Keratinocyte (primary cell): ENCODE data around the gene RAD9B.

ENCODE experiments used
- EZH2 ChIP-seq: IDR thresholded peaks from one replicate; pipeline ENCODE4 v1.6.1; 2012; ENCODE audit warnings: inconsistent platforms, mild to moderate bottlenecking, low read length, moderate library complexity
- TF ChIP-seq, protein P1 (sequence below), 3 experiments: IDR thresholded peaks in 1 of 3; conservative IDR thresholded peaks in 1 of 3; optimal IDR thresholded peaks in 1 of 3; 2 replicates in 2 of 3; 3 replicates in 1 of 3; pipeline versions ENCODE3 to v1.5.1; 2011; ENCODE audit warnings: low read length in 3 of 3, mild to moderate bottlenecking in 3 of 3, moderate library complexity in 2 of 3, control low read depth in 1 of 3, inconsistent platforms in 1 of 3; ENCODE audit not compliant: insufficient read depth in 2 of 3; ENCODE audit errors: extremely low read depth in 1 of 3

DNA sequence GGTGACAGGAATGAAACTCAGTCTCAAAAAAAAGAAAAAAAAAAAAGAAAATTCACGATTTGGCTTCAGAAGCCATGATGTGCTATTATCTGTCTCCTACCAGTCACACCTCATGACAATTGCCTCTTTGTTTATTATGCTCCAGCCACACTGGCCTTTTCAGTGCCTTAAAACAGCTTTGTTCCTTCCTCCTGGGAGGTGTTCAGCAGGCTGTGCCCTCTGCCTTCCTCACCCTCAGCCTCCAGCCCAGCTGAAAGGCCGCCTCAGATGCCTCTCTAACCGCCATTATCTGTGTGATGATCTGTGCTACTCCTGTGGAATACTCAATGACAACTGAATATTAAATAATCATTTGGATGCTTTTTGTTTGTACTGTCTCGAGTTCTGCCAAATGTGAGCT is 43.4 kb upstream of the RAD9B start:
- TF ChIP-seq, protein P1, sequence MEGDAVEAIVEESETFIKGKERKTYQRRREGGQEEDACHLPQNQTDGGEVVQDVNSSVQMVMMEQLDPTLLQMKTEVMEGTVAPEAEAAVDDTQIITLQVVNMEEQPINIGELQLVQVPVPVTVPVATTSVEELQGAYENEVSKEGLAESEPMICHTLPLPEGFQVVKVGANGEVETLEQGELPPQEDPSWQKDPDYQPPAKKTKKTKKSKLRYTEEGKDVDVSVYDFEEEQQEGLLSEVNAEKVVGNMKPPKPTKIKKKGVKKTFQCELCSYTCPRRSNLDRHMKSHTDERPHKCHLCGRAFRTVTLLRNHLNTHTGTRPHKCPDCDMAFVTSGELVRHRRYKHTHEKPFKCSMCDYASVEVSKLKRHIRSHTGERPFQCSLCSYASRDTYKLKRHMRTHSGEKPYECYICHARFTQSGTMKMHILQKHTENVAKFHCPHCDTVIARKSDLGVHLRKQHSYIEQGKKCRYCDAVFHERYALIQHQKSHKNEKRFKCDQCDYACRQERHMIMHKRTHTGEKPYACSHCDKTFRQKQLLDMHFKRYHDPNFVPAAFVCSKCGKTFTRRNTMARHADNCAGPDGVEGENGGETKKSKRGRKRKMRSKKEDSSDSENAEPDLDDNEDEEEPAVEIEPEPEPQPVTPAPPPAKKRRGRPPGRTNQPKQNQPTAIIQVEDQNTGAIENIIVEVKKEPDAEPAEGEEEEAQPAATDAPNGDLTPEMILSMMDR (optimal IDR thresholded peaks at IDR 0.05 in 1 of 3, IDR thresholded peaks at IDR 0.05 in 1 of 3, conservative IDR thresholded peaks at IDR 0.05 in 1 of 3; ENCODE audit: extremely low read depth in 1 of 3, insufficient read depth in 2 of 3, low read length in 3 of 3) = no peak
- TF ChIP-seq EZH2 = no peak
